Ovary (tissue), 9 donors: ENCODE results near the gene HNF1B. TPM values are rescaled to one million over a fixed set of nuclear protein-coding genes. Genes with fewer than 3 reads are reported as not detected.

ENCODE experiments used
- DNase-seq, 5 donors: peaks; one replicate each; pipeline ENCODE4 v3.0.0-alpha.2; 2019 to 2020
- H3K27ac ChIP-seq, 2 donors: fragments of 200-600 bp; one replicate each; pipeline versions ENCODE4 v1.5.1 to v1.8.0; 2019 to 2022
- H3K27me3 ChIP-seq: fragments of 200-600 bp; one replicate; pipeline ENCODE4 v1.8.0; 2022
- H3K36me3 ChIP-seq: fragments of 200-600 bp; sonication (generic); one replicate; pipeline ENCODE4 v1.5.1; 2019
- H3K4me1 ChIP-seq: one replicate; pipeline ENCODE4 v1.8.1; 2013; ENCODE audit warnings: mild to moderate bottlenecking, moderate library complexity; ENCODE audit not compliant: insufficient read depth
- H3K4me3 ChIP-seq: fragments of 200-600 bp; sonication (generic); one replicate; pipeline ENCODE4 v1.5.1; 2017
- H3K9me3 ChIP-seq, 2 donors: fragments of 200-600 bp in 1 of 2; sonication (generic) in 1 of 2; one replicate each; pipeline versions ENCODE4 v1.5.1 to v1.8.1; 2013 to 2019; ENCODE audit warnings: mild to moderate bottlenecking in 1 of 2, moderate library complexity in 1 of 2
- CTCF ChIP-seq, 3 donors: fragments of 450-650 bp in 2 of 3; fragments of 200-600 bp in 1 of 3; IDR thresholded peaks; one replicate each; pipeline versions ENCODE4 v1.5.1 to v1.8.0; 2016 to 2022; ENCODE audit warnings: antibody characterized with exemption in 3 of 3, mild to moderate bottlenecking in 1 of 3
- EP300 ChIP-seq: sonication (generic); formaldehyde crosslinking; IDR thresholded peaks from one replicate; pipeline ENCODE4 v1.6.1; 2017; ENCODE audit warnings: antibody characterized with exemption
- POLR2A ChIP-seq: fragments of 450-650 bp; IDR thresholded peaks from one replicate; pipeline ENCODE4 v1.6.1; 2017; ENCODE audit warnings: antibody characterized with exemption, mild to moderate bottlenecking, moderate library complexity
- WGBS, 3 donors: extraction: QIAGEN DNeasy Blood & Tissue Kit in 1 of 3; methylation state at CpG; one replicate each; pipeline versions ENCODE4 v1.1.5 to v1.1.7; 2013 to 2017; 5-methylcytosine and 5-hydroxymethylcytosine counted together
- intact Hi-C, 4 donors: fragments of 100-400 bp; cut with DNase I; formaldehyde crosslinking; loops; one replicate each; pipeline versions ENCODE4 v1.11.0 to v1.15.1; 2022 to 2023
- polyA plus RNA-seq, 2 donors: library from polyadenylated mRNA; stranded (reverse); fragments of 200-250 nt in 1 of 2; fragments of 350-450 nt in 1 of 2; fragmentation: Illumina TruSeq in 1 of 2; extraction: RNeasy Lipid Tissue Mini Kit (QIAGEN cat#74804) in 1 of 2; gene quantifications; one replicate each; pipeline ENCODE4 v1.2.3, GENCODE V29; 2013 to 2014
- total RNA-seq, 7 donors: library from RNA; depleted of rRNA in 2 of 7; stranded (reverse); fragments of >200 nt in 2 of 7; fragmentation: NEBNext Ultra II Directional in 3 of 7; extraction: Animal tissue kit (Norgen Biotek cat#: 25700) in 3 of 7; gene quantifications; one replicate each; pipeline versions ENCODE4 v1.1.0 to v1.2.4, GENCODE V29; 2016 to 2023
- donor health status: DM: no; HTN: no; CAD: no; lungs with moderate emphysema.
- donor health status: DM: no; HTN: no; CAD: no.
- donor health status: Bipolar disorder and iron deficiency.
- donor health status: DM: yes; HTN: yes; CAD: no.
- donor health status: DM: no; HTN: no; CAD: no.
- donor health status: DM: yes; HTN: yes; CAD: no.

The HNF1B gene
- total and polyA plus RNA-seq, 9 donors: 0.05 to 9.5 (median 0.75) TPM; not detected in 3

- Histone ChIP-seq H3K9me3 (no peaks in the 10 kb centered on the region), H3K27me3 (no peaks in the 10 kb centered on the region), H3K27ac (no peak overlapping the region), H3K4me3 (no peak overlapping the region), H3K36me3 (no peaks in the 10 kb centered on the region), H3K4me1 (no peaks in the 10 kb centered on the region)
- DNase-seq: no peak
- no peak for TF ChIP-seq CTCF (IDR thresholded peaks at IDR 0.05)
- no peak for TF ChIP-seq EP300
- no peak for TF ChIP-seq POLR2A
- 50 to 65% (median 61%) methylated on average over 3 of the region's 3 CpGs for WGBS, 3 donors
- intact Hi-C loops: no loop called here
These were observed 72.2 kb downstream of the HNF1B start for GRCh38 chr17:37672548-37673078.

- TF ChIP-seq EP300 (no peak), CTCF (IDR thresholded peaks at IDR 0.05) (no peak), POLR2A (no peak)
- H3K9me3 ChIP-seq: no peaks in the 10 kb centered on the region
- intact Hi-C loops: no loop called here
These were observed 72.9 kb downstream of the HNF1B start for GRCh38 chr17:37671824-37672547.

GRCh38 chr17:37671028-37671823 is 73.6 kb downstream of the HNF1B start:
- no peaks in the 10 kb centered on the region for H3K9me3 ChIP-seq
- H3K27me3 ChIP-seq: no peaks in the 10 kb centered on the region
- no peaks in the 10 kb centered on the region for H3K36me3 ChIP-seq
- TF ChIP-seq CTCF (IDR thresholded peaks at IDR 0.05) (no peak), EP300 (no peak), POLR2A (no peak)
- H3K4me3 ChIP-seq: no peak overlapping the region
- intact Hi-C loops: no loop called here
- H3K4me1 ChIP-seq: no peaks in the 10 kb centered on the region
- WGBS, 3 donors: 71 to 72% (median 72%) methylated on average over 9 of the region's 9 CpGs
- no peak for DNase-seq
- no peak overlapping the region for H3K27ac ChIP-seq

More at GRCh38 chr17:37671824-37672547, 72.9 kb downstream of the HNF1B start:
- Histone ChIP-seq H3K4me3 (no peak overlapping the region), H3K36me3 (no peaks in the 10 kb centered on the region), H3K27ac (no peak overlapping the region), H3K4me1 (no peaks in the 10 kb centered on the region), H3K27me3 (no peaks in the 10 kb centered on the region)
- DNase-seq: no peak
- 45 to 56% (median 46%) methylated on average over 2 of the region's 2 CpGs for WGBS, 3 donors

GRCh38 chr17:37667039-37667438 is 77.8 kb downstream of the HNF1B start:
- WGBS, 3 donors: 75 to 85% (median 78%) methylated on average over 1 of the region's 1 CpG
- H3K27ac ChIP-seq: no peak overlapping the region
- no peaks in the 10 kb centered on the region for H3K36me3 ChIP-seq
- intact Hi-C loops: no loop called here
- no peak overlapping the region for H3K4me3 ChIP-seq
- no peaks in the 10 kb centered on the region for H3K4me1 ChIP-seq
- DNase-seq: no peak
- TF ChIP-seq POLR2A (no peak), EP300 (no peak), CTCF (IDR thresholded peaks at IDR 0.05) (no peak)
- no peaks in the 10 kb centered on the region for H3K9me3 ChIP-seq
- no peaks in the 10 kb centered on the region for H3K27me3 ChIP-seq
